Mesendoderm (in vitro differentiated cells): ENCODE results near the gene C3orf18.

Experiments used
- DNase-seq: peaks from one replicate; pipeline ENCODE4 v3.0.0; 2013
- H2AK5ac ChIP-seq: 2 replicates; pipeline ENCODE4 v1.6.1; 2013; ENCODE audit warnings: low read length, inconsistent platforms
- H2BK120ac ChIP-seq: 2 replicates; pipeline ENCODE4 v1.6.1; 2013; ENCODE audit warnings: low read depth, mild to moderate bottlenecking, low read length, moderate library complexity, mixed read lengths
- H2BK15ac ChIP-seq: replicated peaks from 2 replicates; pipeline ENCODE4 v1.6.1; 2013; ENCODE audit warnings: low read depth, mild to moderate bottlenecking, moderate library complexity
- H2BK5ac ChIP-seq: 2 replicates; pipeline ENCODE4 v1.6.1; 2013; ENCODE audit warnings: low read length, inconsistent platforms
- H3K18ac ChIP-seq: 2 replicates; pipeline ENCODE4 v1.6.1; 2013; ENCODE audit warnings: mild to moderate bottlenecking, low read length, mixed read lengths
- H3K23ac ChIP-seq: one replicate; pipeline ENCODE4 v1.6.1; 2013; ENCODE audit warnings: low read length
- H3K27ac ChIP-seq: 2 replicates; pipeline ENCODE4 v1.5.1; 2013; ENCODE audit warnings: low read depth, mild to moderate bottlenecking, inconsistent platforms, low read length, moderate library complexity
- H3K27me3 ChIP-seq: 2 replicates; pipeline ENCODE4 v1.6.1; 2013; ENCODE audit warnings: low read length, control low read depth, mild to moderate bottlenecking, inconsistent platforms; ENCODE audit not compliant: insufficient read depth, poor library complexity
- H3K36me3 ChIP-seq: 2 replicates; pipeline ENCODE4 v1.6.1; 2013; ENCODE audit warnings: low read length, inconsistent platforms; ENCODE audit not compliant: control insufficient read depth, insufficient read depth
- H3K4ac ChIP-seq: one replicate; pipeline ENCODE4 v1.6.1; 2013; ENCODE audit warnings: low read depth, mild to moderate bottlenecking, low read length, moderate library complexity
- H3K4me1 ChIP-seq: 2 replicates; pipeline ENCODE4 v1.6.1; 2013; ENCODE audit warnings: low read depth, low read length, inconsistent platforms; ENCODE audit not compliant: control insufficient read depth
- H3K4me2 ChIP-seq: 2 replicates; pipeline ENCODE4 v1.6.1; 2013; ENCODE audit warnings: low read length
- H3K4me3 ChIP-seq: 2 replicates; pipeline ENCODE4 v1.5.1; 2013; ENCODE audit warnings: mild to moderate bottlenecking, low read length
- H3K56ac ChIP-seq: one replicate; pipeline ENCODE4 v1.6.1; 2013; ENCODE audit warnings: low read length
- H3K79me1 ChIP-seq: 2 replicates; pipeline ENCODE4 v1.6.1; 2013; ENCODE audit warnings: low read length, inconsistent platforms
- H3K79me2 ChIP-seq: 2 replicates; pipeline ENCODE4 v1.6.1; 2013; ENCODE audit warnings: mild to moderate bottlenecking, low read length; ENCODE audit not compliant: control insufficient read depth, insufficient read depth
- H3K9ac ChIP-seq: 2 replicates; pipeline ENCODE4 v1.6.1; 2013; ENCODE audit warnings: low read length, inconsistent platforms
- H4K5ac ChIP-seq: one replicate; pipeline ENCODE4 v1.6.1; 2013; ENCODE audit warnings: low read length
- H4K8ac ChIP-seq: one replicate; pipeline ENCODE4 v1.6.1; 2013; ENCODE audit warnings: low read depth, mild to moderate bottlenecking, control low read depth, low read length, moderate library complexity
- WGBS: extraction: QIAGEN DNeasy Blood & Tissue Kit; methylation state at CpG from one replicate; pipeline ENCODE4 v1.1.7; 2013; ENCODE audit warnings: low lambda C conversion rate, missing lambda C conversion rate; ENCODE audit not compliant: insufficient coverage; ENCODE audit errors: extremely low coverage; 5-methylcytosine and 5-hydroxymethylcytosine counted together

Gene C3orf18

DNA sequence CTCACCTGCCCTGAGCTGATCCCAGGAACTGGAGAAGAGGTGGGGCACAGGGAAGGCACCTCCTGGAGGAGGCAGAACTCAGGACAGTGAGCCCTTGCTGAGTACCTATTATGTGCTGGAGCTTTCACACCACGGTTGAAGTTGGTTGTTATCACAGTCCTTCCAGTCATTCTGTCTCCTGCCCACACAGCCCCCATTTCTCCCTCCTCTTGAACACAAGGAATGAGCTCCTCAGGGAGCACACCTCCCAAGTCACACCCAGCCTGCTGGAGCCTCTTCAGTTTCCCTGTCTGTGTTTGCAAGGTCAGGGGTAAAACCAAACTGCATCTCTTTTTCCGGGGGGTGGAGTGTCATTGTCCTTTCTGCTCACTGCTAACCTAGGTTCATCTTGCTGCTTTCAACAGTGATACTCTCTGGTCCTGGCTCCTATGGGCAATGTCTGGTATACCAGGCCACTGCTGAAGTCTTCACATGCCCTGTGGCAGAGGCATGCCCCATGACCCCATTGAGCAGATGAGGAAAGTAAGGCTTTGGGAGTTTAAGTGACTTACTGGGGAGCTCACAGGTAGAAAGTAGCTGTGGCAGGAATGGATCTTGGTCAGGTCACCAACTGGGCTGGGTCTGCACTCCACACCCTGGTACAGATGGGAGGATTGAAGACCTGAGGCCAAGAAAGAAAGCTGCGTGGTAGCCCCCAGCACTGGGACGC, 30.0 kb downstream of the C3orf18 start:
- Histone ChIP-seq H2BK120ac (no peak overlapping the region), H3K4ac (no peak overlapping the region), H3K79me1 (no peaks in the 10 kb centered on the region), H4K5ac (no peak overlapping the region), H2BK5ac (peak overlapping the region; percentile 38), H2BK15ac (no peak overlapping the region), H3K23ac (no peak overlapping the region), H4K8ac (no peak overlapping the region), H2AK5ac (no peak overlapping the region), H3K36me3 (no peaks in the 10 kb centered on the region), H3K27me3 (no peaks in the 10 kb centered on the region), H3K4me2 (no peak overlapping the region), H3K79me2 (no peaks in the 10 kb centered on the region), H3K18ac (no peak overlapping the region), H3K4me1 (peaks cover 11% of the 10 kb centered on the region), H3K56ac (peak overlapping the region; percentile 54), H3K9ac (no peak overlapping the region), H3K4me3 (no peak overlapping the region), H3K27ac (no peak overlapping the region)
- no CpG with 5 or more reads among the region's 4 CpGs for WGBS
- no peak for DNase-seq

DNA sequence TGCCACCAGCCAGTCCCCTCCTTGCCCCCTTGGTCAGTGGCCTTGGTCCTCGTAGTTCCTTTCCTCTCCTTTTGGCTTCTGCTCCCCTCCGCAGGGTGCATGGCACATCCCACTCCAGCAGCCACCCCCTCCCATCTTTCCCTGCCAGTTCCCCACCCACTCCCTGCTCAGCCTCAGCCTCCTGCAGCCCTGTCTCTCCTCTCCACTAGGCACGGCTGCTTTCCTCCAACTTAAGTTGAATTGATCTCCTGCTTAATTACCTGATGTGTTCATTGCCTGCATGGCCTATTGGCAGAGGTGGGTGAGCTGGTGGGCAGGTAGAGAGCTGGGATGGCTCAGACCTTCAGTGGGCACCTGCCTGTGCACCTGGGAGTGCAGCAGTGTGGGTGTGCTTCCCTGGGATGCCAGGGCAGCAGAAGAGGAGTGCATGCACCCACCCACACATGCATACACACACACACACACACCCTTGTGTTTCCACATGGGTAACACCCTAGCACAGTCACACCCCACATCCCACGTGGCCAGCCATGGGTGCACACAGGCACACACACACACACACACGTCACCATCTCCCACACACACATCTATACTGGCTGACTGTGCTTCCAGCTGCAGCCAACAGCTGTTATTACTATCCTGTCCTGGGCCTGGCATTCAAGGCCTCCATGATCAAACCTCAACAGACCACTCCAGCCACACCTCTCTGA, 30.9 kb downstream of the C3orf18 start:
- DNase-seq: no peak
- Histone ChIP-seq H3K4me1 (peaks cover 11% of the 10 kb centered on the region), H3K18ac (no peak overlapping the region), H3K4me2 (no peak overlapping the region), H3K23ac (no peak overlapping the region), H3K9ac (no peak overlapping the region), H2BK5ac (no peak overlapping the region), H3K4ac (no peak overlapping the region), H3K56ac (peak overlapping the region; percentile 77), H2AK5ac (peak overlapping the region; percentile 38), H3K4me3 (no peak overlapping the region), H3K27ac (no peak overlapping the region), H2BK15ac (no peak overlapping the region), H3K79me2 (no peaks in the 10 kb centered on the region), H4K5ac (no peak overlapping the region), H3K79me1 (no peaks in the 10 kb centered on the region), H4K8ac (no peak overlapping the region), H3K36me3 (no peaks in the 10 kb centered on the region), H3K27me3 (no peaks in the 10 kb centered on the region), H2BK120ac (no peak overlapping the region)
- WGBS: no CpG with 5 or more reads among the region's 5 CpGs

DNA sequence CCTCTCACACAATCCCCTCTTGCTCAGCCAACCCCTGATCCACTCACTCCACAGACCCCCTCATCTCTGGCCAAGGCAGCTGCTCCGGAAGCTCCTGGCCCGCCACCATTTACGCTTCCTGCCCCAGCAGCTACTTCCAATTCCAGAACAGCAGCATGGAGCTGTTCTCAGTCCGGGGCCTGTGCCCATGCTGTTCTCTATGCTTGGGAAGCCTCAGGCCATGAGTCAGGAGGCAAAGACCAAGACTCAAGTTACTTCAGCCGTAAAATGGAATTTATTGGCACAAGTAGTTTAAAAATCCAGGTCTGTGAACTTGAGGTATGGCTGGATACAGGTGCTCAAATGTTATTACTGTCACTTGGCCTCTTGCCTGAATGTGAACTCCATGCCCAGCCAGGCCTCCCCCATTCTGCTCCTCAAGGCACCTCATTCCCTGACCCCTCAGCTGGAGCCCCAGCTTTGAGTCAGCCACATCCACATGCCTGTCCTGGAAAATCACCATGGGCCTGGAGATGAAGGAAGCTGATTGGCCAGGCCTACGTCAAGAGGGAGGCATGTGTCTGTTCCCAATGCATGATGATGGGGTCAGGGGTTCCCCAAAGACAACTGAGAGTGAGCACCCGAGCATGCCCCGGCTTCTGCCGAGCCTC, 32.7 kb downstream of the C3orf18 start:
- peaks cover 8% of the 10 kb centered on the region for H3K4me1 ChIP-seq
- no peak overlapping the region for H3K27ac ChIP-seq
- no peak overlapping the region for H2BK5ac ChIP-seq
- H3K23ac ChIP-seq: no peak overlapping the region
- H3K9ac ChIP-seq: no peak overlapping the region
- no peak overlapping the region for H2BK120ac ChIP-seq
- no peak overlapping the region for H3K18ac ChIP-seq
- no peak for DNase-seq
- H4K5ac ChIP-seq: no peak overlapping the region
- no peaks in the 10 kb centered on the region for H3K79me1 ChIP-seq
- no peaks in the 10 kb centered on the region for H3K27me3 ChIP-seq
- peak overlapping the region; percentile 22 for H3K56ac ChIP-seq
- H2AK5ac ChIP-seq: no peak overlapping the region
- H4K8ac ChIP-seq: no peak overlapping the region
- no peak overlapping the region for H3K4me3 ChIP-seq
- no peaks in the 10 kb centered on the region for H3K36me3 ChIP-seq
- no peaks in the 10 kb centered on the region for H3K79me2 ChIP-seq
- no peak overlapping the region for H2BK15ac ChIP-seq
- WGBS: no CpG with 5 or more reads among the region's 9 CpGs
- no peak overlapping the region for H3K4me2 ChIP-seq
- H3K4ac ChIP-seq: no peak overlapping the region

DNA sequence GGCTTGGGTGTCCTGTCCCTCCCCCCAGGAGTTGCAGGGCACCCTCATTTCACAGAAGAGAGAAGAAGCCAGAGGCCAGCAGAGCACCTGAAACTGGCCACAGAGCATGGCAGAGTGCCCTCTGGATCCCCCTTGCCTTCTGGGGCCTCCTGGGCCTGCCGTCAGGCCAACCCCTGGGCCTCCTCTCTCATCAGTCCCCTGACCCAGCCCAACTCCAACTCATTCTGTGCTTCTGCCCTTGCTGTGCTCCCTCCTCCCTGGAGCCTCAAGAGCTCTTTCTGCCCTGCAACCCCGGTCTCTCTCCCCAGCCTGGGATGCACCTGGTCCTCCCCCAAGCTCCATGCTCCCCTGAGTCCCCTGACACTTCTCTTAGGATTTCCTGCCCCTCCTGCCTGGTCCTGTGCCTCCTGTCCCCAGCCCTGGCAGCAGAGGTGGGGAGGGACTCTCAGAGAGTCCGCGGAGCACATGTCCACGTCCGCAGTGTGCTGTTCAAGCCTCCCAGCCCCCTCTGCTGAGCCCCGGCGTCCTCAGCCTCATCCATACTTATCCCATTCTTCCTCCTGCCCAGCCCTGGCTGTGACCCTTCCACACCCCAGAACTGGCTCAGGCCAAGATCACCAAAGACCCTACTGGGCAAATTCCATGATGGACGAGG, 33.6 kb downstream of the C3orf18 start:
- H3K4me1 ChIP-seq: peaks cover 1% of the 10 kb centered on the region
- H3K4me3 ChIP-seq: no peak overlapping the region
- H2BK120ac ChIP-seq: no peak overlapping the region
- no peak overlapping the region for H2AK5ac ChIP-seq
- H4K8ac ChIP-seq: no peak overlapping the region
- H3K27me3 ChIP-seq: no peaks in the 10 kb centered on the region
- H3K4me2 ChIP-seq: no peak overlapping the region
- no peak overlapping the region for H3K9ac ChIP-seq
- no peaks in the 10 kb centered on the region for H3K36me3 ChIP-seq
- no peak overlapping the region for H3K4ac ChIP-seq
- WGBS: no CpG with 5 or more reads among the region's 9 CpGs
- no peak overlapping the region for H3K27ac ChIP-seq
- H3K79me2 ChIP-seq: no peaks in the 10 kb centered on the region
- no peak overlapping the region for H3K18ac ChIP-seq
- H3K23ac ChIP-seq: no peak overlapping the region
- H2BK5ac ChIP-seq: no peak overlapping the region
- no peak overlapping the region for H4K5ac ChIP-seq
- H2BK15ac ChIP-seq: no peak overlapping the region
- no peak for DNase-seq
- H3K56ac ChIP-seq: peak overlapping the region; percentile 22
- H3K79me1 ChIP-seq: no peaks in the 10 kb centered on the region

DNA sequence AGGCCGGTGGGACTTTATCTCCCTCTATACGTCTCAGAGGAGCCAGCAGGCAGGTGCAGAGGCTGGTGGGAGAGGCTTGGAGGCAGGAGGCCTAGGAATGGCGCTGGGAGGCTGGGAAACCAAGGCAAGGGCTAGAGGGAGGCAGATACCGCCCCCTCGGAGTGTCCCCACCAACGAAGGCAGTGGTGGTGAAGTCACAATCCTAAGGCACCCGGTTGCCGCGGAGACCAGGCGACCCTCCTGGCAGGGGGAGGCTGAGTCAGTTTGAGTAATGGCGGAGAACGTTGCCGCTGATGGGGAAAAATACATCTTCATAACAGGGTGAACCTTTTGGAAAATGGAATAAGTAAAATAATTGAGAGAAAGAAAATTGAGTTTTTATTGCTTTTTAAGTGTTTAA, 34.2 kb downstream of the C3orf18 start:
- H3K27ac ChIP-seq: no peak overlapping the region
- no peak overlapping the region for H3K23ac ChIP-seq
- no peak overlapping the region for H3K4ac ChIP-seq
- no peaks in the 10 kb centered on the region for H3K79me1 ChIP-seq
- H3K9ac ChIP-seq: no peak overlapping the region
- H3K4me2 ChIP-seq: no peak overlapping the region
- H3K4me3 ChIP-seq: no peak overlapping the region
- DNase-seq: no peak
- peak overlapping the region; percentile 53 for H3K56ac ChIP-seq
- H3K4me1 ChIP-seq: no peaks in the 10 kb centered on the region
- WGBS: no CpG with 5 or more reads among the region's 13 CpGs
- H3K18ac ChIP-seq: no peak overlapping the region
- H4K8ac ChIP-seq: no peak overlapping the region
- no peaks in the 10 kb centered on the region for H3K79me2 ChIP-seq
- H2AK5ac ChIP-seq: no peak overlapping the region
- H2BK120ac ChIP-seq: no peak overlapping the region
- no peak overlapping the region for H4K5ac ChIP-seq
- no peaks in the 10 kb centered on the region for H3K36me3 ChIP-seq
- no peaks in the 10 kb centered on the region for H3K27me3 ChIP-seq
- H2BK5ac ChIP-seq: no peak overlapping the region
- H2BK15ac ChIP-seq: no peak overlapping the region
